ENCODE results near the gene ANKRD13A.
"Not testable (repeated sequence)": the region's sequence is repeated elsewhere in the genome, so short reads cannot be mapped to it uniquely, and the experiment has no call there.

ANKRD13A gene

DNA sequence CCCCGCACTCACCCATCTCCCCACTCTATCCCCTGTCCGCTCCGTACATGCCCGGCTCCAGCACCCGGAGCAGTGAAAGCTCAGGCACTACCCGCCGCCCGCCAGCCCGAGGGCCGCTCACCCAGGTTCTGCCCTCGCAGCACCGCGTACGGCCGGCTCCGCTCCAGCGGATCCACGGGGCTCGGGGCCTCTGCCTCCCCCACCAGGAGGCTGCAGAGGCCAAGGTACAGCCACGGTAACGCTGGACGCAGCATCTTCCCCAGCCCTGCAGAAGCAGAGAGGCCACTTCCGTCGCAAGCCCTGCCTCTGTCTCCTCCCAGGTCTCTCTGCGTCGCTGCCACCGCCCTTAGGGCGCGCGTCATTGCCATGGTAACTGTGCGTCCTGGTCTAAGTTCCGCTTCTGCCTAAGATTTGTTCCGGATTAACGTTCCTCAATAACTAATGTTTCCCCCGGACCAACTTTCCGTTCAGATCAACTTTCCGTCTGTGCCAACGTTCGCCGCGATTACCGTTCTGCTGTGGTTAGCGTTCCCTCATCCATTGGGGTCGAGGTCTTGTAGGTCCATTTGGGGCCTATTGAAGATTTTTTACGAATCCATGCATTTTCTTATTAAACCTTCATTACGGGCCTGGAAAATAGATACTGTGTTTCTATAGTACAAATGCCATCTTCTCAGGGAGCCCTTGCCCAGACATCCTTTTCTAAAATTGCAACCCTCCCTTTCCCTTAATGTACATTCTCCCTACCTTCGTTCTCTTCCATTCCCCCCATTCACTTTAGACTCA is 49.2 kb downstream of the ANKRD13A start, which contains the start of gene C12orf76:
TSS of gene C12orf76 (minus strand) at position 281 of the 786 bp plus-strand sequence. CDS start at position 254, 27 bp downstream.
- DNase-seq (ENCODE audit: low read depth) = peak; percentile 94

GRCh38 chr12:110049034-110049433 is 49.8 kb downstream of the ANKRD13A start:
- not testable (repeated sequence) for DNase-seq (ENCODE audit: low read depth)

GRCh38 chr12:110049666-110050065 is 50.4 kb downstream of the ANKRD13A start:
- DNase-seq (ENCODE audit: low read depth) = not testable (repeated sequence)

DNA sequence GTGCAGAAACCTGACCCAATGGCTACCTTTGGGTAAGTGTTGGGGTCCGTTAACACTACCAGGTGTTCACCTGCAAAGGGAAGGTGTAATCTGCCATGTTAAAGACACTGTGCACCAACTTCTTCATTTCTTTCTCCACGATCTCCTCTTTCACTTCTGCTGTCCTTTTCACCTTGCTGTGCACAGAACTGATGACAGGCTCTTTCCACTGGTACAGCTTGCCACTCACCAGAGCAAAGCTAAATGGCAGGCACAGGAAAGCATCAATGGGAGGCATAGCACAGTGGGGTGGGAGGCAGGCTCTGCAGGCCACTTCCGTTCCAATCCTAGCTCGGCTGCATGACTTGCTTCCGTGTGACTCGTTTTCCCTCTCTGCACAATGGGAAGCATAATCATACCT is 51.7 kb downstream of the ANKRD13A start:
- DNase-seq (ENCODE audit: low read depth) = no peak

DNA sequence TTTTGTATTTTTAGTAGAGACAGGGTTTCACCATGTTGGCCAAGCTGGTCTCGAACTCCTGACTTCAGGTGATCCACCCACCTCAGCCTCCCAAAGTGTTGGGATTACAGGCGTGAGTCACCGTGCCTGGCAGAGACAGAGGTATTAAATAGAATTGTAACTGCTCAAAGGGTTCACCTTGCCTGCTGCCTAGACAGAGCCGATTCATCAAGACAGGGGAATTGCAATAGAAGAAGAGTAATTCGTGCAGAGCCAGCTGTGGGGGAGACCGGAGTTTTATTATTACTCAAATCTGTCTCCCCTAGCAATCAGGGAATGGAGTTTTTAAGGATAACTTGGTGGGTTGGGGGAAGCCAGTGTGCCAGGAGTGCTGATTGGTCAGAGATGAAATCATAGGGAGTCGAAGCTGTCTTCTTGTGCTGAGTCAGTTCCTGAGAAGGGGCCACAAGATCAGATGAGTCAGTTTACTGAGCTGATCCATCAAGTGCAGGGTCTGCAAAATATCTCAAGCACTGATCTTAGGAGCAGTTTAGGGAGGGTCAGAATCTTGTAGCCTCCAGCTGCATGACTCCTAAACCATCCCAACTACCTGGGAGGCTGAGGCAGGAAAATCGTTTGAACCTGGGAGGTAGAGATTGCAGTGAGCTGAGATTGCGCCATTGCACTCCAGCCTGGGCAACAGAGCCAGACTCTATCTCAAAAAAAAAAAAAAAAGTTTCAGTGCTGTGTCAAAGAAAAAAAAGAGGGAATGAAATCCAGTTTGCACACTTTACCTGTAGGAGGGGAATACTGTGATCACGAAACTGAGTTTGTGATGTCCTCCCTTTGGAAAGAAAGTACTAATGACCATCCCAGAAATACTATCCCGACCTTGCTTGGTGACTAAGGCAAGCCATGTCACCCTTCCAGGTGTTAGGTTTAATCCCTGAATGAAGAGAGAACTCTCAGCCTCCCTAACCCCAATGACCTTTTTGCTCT is 56.4 kb downstream of the ANKRD13A start:
- DNase-seq (ENCODE audit: low read depth) = peak; percentile 84

- not testable (repeated sequence) for DNase-seq (ENCODE audit: low read depth)
Observed at GRCh38 chr12:110056643-110057042, 57.4 kb downstream of the ANKRD13A start.

- no peak for DNase-seq (ENCODE audit: low read depth)
Observed at GRCh38 chr12:110058875-110059615, 59.8 kb downstream of the ANKRD13A start.

DNA sequence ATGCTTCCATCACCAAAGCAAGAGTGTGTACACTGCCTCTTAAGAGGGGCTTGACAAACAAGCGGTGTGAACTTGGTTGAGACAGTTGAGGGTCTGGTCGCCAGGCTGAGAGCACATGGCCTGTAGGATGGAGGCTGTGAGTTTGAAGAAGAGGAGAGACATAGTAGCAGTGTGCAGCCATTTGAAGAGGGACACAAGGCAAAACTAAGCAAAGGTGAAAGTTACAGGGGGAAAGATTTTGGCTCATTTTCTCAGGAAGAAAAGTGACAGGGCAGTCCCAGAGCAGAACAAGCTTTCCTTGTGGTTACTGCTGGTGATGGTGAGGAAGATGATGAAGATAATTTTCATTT is 60.4 kb downstream of the ANKRD13A start:
- no peak for DNase-seq (ENCODE audit: low read depth)

DNA sequence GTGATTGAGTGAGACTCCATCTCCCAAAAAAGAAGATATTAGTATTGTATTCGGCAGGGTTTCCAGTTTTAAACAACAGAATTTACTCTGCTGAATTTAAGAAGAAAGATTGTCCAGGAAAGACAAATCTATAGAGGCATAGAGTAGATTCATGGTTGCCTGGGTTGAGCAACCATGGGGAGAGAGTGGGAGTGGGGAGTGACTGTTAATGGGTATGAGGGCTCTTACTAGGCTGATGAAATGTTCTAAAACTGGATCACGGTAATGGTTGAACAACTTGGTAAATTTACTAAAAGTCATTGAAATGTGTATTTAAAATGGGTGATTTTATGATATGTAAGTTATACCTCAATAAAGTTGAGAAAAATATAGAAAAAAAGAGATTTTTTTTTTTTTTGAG is 63.0 kb downstream of the ANKRD13A start:
- no peak for DNase-seq (ENCODE audit: low read depth)

GRCh38 chr12:110065540-110065939 is 66.3 kb downstream of the ANKRD13A start:
- DNase-seq (ENCODE audit: low read depth) = no peak

DNA sequence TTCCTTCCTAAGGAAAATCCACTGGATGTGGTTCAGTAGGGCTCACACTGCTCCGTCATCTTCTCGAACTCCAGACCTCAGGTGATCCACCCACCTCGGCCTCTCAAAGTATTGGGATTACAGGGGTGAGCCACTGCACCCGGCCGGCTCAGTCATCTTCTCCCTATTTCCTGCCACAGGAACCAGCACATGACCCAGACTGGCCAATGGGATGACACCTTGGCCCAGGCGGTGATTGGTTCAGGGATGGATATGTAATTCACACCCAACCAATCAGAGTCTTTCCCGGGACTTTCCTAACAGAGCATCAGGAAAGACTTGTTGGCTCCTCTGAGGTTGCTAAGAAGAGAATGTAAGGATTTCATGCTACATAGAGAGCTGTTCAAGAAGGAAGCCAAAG is 68.3 kb downstream of the ANKRD13A start:
- no peak for DNase-seq (ENCODE audit: low read depth)

- DNase-seq (ENCODE audit: low read depth) = not testable (repeated sequence)
Observed at GRCh38 chr12:110068115-110068514, 68.9 kb downstream of the ANKRD13A start.

- no peak for DNase-seq (ENCODE audit: low read depth)
Observed at GRCh38 chr12:110068654-110069053, 69.4 kb downstream of the ANKRD13A start.

DNA sequence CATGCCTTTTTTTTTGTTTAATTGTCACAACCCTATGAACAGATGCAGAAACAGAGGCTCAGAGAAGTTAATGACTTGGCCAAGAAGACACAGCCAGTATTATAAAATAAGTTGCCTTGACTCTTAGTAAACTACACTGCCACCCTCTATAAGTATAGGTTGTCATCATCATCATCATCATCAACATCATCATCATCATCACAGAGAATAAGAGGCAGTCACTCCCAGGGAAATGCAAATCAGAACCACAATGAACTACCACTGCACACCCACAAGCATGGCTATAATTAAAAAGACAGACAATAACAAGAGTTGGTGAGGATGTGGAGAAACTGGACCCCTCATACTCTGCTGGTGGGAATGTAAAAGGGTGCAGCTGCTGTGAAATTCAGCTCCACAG is 72.3 kb downstream of the ANKRD13A start:
- DNase-seq (ENCODE audit: low read depth) = no peak

DNA sequence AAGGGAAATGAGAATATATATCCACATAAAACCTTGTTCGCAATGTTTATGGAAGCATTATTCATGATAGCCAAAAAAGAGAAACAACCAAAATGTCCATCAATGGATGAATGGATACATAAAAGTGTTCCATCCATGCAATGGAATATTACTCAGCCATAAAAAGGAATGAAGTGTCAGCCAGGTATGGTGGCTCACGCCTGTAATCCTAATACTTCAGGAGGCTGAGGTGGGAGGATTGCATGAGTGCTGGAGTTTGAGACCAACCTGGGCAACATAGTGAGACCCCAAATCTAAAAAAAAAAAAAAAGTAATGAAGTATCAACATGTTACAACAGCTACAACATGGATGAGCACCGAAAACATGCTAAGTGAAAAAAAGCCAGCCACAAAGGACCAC is 72.7 kb downstream of the ANKRD13A start:
- DNase-seq (ENCODE audit: low read depth) = no peak

DNA sequence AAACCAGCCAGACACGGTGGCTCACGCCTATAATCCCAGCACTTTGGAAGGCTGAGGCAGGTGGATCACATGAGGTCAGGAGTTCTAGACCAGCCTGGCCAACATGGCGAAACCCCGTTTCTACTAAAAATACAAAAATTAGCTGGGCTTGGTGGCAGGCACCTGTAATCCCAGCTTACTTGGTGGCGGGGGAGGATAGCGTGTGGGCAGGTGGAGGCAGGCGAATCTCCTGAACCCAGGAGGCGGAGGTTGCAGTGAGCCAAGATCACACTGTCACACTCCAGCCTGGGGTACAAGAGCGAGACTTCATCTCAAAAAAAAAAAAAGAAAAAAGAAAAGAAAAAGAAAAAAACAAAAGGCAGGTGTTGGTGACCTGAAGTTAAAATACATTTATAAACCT is 73.4 kb downstream of the ANKRD13A start:
- not testable (repeated sequence) for DNase-seq (ENCODE audit: low read depth)

GRCh38 chr12:110073049-110073831 is 74.0 kb downstream of the ANKRD13A start:
- DNase-seq (ENCODE audit: low read depth) = no peak

DNA sequence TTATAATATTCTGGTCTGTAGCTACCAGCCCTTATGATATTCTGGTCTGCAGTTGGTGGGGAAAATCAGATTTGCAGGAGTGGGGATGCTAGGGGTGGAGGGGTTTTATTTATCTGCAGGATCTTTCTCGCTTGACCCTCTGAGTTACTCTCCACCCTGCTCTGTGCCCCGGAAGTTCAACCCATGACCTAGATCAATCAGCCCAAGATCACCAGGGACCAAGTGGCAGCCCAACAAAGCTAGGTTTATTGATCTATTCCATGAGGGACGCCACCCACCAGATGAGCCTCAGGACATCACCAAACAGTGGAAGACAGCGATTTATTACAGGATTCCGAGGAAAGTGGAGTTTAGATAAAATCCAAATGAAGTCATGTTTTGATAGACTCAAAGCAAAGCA is 74.9 kb downstream of the ANKRD13A start:
- no peak for DNase-seq (ENCODE audit: low read depth)

GRCh38 chr12:110075880-110076279 is 76.7 kb downstream of the ANKRD13A start:
- no peak for DNase-seq (ENCODE audit: low read depth)

DNA sequence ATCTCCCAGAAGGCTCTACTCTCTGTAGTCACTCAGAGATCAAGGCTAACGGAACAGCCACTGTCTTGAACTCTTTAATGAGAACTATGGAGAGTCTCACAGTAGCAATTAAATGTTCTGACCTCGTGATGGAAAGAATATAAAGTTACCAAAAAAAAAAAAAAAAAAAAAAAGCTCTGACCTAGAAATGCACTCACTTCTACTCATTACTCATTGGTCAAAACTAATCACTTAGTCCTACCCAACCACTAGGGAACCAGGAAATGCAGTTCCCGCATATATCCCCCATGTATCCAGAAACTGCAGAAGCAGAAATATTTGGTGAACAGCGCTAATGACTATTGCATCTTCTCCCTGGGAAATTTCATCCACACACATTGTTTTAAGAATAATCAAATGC is 78.6 kb downstream of the ANKRD13A start:
- DNase-seq (ENCODE audit: low read depth) = no peak
